Germinal center (tissue), 1 donor: ENCODE data around the gene FAM234A.
"Not testable (repeated sequence)": the region's sequence is repeated elsewhere in the genome, so short reads cannot be mapped to it uniquely, and the experiment has no call there.

Source experiments
- DNase-seq: peaks from one replicate; pipeline ENCODE4 v3.0.0; 2012; ENCODE audit warnings: mixed read lengths, low spot score

FAM234A gene

DNA sequence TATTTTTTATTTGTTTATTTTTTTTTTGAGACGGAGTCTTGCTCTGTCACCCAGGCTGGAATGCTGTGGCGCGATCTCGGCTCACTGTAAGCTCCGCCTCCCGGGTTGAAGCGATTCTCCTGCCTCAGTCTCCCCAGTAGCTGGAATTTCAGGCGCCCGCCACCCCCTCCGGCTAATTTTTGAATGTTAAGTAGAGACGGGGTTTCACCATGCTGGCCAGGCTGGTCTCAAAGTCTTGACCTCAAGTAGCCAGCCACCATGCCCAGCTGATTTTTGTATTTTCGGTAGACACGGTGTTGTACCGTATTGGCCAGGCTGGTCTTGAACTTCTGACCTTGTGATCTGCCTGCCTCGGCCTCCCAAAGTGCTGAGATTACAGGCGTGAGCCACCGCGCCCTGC is 4.3 kb upstream of the FAM234A start:
- DNase-seq: not testable (repeated sequence)

DNA sequence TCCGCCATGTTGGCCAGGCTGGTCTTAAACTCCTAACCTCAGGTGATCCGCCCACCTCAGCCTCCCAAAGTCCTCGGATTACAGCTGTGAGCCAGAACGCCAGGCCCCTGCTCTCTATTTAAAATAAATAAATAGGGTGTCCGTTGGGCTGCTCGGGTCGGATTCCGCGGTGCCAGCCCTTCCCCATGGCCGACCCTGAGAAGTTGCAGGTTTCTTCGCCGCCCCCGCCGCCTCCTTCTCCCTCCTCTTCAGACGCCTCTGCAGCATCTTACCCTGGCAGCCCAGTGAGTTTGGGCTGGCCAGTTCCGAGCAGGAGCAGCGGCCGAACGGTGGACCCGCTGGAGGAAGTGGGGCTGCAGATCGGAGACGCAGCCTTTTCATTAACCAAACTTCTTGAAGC is 3.7 kb upstream of the FAM234A start:
- no peak for DNase-seq

DNA sequence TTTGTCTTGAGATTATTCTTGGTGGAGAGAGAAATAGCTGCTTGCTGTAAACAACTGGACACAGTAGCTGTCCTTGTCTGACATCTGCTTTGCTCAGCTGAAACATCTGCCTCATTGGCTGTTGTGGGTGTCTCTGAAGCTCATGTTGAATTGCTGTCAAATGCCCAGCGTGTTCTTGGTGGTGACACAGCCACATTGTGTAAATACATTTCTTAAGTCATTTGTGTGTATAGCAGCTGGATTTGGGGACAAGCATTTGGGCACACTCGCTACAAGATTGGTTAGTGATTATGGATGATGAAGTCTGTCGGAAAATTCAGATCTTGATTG is 5.3 kb downstream of the FAM234A start:
- DNase-seq: no peak

DNA sequence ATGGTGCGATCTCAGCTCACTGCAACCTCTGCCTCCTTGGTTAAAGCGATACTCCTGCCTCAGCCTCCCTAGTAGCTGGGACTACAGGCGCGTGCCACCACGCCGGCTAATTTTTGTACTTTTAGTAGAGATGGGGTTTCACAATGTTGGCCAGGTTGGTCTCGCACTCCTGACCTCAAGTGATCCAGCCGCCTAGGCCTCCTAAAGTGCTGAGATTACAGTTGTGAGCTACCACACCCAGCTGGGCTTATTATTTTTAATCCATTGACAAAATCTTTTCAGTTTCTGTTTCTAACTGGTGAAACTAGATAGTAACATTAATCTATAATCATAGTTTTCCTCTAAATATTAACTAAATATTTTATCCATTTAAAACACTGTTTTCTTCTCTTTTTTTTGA is 5.9 kb downstream of the FAM234A start:
- DNase-seq: no peak

DNA sequence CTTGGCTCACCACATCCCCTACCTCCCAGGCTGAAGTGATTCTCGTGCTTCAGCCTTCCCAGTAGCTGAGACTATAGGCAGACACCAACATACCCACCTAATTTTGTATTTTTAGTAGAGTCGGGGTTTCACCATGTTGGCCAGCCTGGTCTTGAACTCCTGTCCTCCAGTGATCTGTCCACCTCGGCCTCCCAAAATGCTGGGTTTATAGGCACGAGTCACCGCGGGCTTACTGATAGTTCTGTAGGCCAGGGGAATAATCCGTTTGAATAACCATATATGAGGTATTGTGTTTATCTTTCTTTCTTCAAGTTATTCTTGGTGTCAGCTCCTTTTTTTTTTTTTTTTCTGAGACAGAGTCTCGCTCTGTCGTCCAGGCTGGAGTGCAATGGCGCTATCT is 7.7 kb downstream of the FAM234A start:
- no peak for DNase-seq

DNA sequence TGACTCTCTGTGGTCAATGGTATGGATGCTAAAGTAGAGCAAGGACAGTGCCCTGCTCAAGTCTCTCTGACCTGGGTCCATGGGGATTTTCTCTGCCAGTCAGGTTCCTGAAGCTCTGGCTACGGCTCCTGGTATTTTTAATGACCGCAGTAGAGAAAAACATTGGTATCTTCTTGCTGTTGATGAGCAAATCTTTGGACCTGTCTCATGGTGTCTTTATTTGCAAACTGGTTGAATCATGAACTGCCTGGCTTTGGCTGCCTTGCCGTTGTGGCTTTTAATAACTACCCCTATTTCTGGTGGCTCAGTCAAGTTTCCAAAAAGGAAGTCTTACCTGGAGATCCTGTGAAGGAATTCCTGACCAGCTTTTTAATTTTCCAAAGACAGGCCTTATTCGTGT is 8.7 kb downstream of the FAM234A start:
- no peak for DNase-seq

DNA sequence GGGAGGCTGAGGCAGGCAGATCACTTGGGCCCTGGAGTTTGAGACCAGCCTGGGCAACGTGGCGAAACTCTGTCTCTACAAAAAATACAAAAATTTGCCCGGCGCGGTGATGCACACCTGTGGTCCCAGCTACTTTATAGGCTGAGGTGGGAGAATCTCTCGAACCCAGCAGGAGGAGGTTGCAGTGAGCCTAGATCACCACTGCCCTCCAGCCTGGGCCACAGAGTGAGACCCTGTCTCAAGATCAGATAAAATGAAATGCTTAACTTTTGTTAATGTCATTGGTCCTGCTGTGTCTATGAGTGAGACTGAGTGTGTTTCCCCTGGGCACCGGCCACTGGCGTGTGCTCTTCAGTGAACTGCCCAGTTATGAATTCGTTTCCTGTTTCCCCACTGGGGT is 10.5 kb downstream of the FAM234A start:
- DNase-seq: no peak

DNA sequence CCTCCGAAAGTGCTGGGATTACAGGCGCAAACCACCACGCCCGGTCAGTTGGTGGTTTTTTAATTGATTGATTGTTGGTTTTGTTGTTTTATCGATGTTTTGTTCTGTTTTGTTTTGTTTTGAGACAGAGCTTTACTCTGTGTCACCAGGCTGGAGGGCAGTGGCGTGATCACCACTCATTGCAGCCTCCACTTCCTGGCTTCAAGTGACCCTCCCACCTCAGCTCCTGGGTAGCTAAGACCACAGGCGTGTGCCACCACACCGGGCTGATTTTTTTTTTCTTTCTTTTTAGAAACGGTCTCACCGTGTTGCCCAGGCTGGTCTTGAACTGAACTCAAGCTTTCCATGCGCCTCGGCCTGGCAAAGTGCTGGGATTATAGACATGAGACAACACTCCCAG is 12.4 kb downstream of the FAM234A start:
- DNase-seq: no peak

DNA sequence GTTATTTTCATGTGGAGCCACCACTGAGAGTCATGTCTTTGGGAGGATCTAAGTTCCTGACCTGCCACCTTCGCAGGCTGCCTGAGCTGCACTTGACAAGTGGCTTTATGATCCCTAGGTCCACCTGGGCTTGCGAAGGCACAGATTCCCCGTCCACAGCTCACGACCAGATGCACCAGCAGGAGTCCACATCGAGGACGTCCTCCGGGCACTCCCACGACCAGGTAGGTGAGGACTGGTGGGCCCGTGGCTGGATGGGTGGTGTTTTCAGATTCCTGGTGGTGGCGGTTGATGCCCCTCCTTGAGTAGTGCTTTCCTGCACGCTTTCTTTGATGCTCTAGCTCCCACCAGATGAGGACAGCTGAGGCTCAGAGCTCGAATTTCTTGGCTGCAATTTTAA is 14.8 kb downstream of the FAM234A start:
- no peak for DNase-seq

DNA sequence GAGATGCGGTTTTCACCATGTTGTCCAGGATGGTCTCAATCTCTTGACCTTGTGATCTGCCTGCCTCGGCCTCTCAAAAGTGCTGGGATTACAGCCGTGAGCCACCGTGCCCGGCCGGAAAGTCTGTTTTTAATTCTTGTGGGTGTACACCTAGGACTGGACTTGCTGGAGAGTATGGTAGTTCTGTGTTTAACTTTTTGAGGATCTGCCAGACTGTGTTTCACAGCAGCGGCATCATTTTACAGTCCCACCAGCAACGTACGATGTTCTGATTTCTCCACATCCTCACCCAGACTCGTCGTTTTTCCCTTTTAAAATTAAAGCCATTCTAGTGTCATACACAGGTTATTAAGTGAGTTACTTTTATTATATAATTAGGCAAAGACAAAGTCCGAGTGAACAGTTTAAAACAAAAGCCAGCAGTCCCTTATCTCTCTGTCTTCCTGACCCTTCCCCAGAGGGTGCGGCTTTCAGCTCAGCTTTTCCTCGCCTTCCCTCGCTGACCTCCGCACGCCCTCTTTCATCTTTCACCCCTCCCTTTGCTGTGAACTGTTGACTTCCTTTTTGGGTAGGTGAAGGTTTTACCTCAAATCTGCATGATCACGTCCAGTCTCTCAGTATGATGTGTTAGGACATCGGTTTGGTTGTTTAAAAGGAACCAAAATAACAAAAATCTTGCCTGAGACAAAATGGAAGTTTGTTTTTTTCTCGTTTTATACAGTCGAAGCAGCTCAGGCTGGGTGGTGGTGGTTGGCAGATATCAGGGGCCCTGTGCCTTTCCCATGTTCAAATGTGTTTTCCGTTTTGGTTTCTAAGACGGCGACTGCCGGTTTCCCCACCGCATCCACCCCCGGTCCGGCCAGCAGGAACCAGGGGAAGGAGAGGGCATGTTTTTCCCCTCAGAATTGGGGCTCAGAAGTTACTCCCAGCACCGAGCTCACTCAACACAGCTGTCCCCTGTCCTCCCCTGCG is 18.0 kb downstream of the FAM234A start:
- DNase-seq: peak; percentile 18

DNA sequence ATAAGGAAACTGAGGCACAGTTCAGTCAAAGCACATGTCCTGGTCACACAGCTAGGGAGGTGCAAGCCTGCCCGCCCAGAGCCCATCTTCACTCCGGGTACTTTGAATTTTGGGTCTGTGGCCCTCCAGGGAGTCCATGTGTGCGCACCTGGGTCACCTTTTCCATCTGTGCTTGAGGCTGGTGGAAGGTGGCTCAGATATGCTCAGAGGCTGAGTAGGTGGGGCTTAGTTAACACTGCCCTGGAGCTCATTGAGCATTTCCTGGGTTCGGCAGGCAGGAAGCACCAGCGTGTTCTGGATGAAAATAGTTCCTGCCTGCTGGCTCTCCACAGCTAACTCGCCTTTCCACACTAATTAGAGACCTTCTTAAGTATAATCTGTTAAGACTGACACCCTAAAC is 19.2 kb downstream of the FAM234A start:
- DNase-seq: no peak

DNA sequence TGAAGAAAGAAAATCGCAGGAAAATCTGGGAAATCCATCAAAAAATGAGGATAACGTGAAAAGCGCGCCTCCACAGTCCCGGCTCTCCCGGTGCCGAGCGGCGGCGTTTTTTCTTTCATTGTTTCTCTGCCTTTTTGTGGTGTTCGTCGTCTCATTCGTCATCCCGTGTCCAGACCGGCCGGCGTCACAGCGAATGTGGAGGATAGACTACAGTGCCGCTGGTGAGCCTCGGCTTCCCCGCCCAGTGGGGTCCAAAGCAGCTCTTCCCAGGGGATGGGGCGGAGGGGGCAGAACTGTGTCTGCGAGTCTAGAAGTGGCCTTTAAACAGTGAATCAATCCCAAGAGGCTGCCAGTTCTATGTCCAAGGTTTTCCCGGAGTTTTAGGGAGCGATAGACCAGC is 19.8 kb downstream of the FAM234A start:
- DNase-seq: no peak

DNA sequence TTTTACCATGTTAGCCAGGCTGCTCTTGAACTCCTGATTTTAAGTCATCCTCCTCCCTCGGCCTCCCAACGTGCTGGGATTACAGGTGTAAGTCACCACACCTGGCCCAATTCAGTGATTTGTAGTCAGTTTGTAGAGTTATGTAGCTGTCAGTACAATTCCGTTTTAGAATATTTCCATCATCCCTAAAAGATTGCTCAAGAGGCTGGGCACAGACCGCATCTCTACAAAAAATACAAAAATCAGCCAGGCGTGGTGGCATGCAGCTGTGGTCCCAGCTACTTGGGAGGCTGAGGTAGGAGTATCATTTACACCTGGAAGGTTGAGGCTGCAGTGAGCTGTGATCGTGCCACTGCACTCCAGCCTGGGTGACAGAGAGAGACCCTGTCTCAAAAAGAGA is 20.6 kb downstream of the FAM234A start:
- DNase-seq: no peak

DNA sequence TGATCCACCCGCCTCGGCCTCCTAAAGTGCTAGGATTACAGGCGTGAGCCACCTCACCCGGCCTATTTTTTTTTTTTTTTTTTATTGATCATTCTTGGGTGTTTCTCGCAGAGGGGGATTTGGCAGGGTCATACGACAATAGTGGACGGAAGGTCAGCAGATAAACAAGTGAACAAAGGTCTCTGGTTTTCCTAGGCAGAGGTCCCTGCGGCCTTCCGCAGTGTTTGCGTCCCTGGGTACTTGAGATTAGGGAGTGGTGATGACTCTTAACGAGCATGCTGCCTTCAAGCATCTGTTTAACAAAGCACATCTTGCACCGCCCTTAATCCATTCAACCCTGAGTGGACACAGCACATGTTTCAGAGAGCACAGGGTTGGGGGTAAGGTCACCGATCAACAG is 23.5 kb downstream of the FAM234A start:
- not testable (repeated sequence) for DNase-seq

DNA sequence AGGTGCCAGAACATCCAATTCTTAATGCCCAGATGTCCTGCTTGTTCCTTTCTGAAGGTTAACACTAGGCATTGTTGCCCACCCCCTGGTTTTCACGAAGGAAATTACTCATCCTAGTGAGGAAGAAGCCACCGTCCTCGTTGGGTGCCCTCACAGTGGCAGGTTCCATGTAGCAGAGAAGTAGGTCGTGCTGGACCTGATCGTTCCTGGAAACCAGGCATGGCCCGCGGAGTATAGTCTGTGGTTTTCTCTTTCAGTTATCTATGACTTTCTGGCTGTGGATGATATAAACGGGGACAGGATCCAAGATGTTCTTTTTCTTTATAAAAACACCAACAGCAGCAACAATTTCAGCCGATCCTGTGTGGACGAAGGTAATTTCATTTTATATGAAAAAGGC is 24.6 kb downstream of the FAM234A start:
- DNase-seq: no peak

DNA sequence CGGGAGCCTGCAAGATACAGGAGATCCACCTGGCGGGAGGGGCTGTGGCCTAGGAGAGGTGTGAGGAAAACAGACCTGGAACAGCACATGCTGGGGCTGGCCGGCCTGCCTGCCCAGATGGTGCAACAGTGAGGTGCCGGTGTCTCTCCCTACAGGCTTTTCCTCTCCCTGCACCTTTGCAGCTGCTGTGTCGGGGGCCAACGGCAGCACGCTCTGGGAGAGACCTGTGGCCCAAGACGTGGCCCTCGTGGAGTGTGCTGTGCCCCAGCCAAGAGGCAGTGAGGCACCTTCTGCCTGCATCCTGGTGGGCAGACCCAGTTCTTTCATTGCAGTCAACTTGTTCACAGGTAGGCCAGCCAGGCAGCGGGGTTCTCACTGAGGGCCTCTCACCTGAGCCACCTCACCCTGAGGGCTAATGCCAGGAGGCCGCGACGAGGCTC is 25.2 kb downstream of the FAM234A start:
- DNase-seq: no peak

DNA sequence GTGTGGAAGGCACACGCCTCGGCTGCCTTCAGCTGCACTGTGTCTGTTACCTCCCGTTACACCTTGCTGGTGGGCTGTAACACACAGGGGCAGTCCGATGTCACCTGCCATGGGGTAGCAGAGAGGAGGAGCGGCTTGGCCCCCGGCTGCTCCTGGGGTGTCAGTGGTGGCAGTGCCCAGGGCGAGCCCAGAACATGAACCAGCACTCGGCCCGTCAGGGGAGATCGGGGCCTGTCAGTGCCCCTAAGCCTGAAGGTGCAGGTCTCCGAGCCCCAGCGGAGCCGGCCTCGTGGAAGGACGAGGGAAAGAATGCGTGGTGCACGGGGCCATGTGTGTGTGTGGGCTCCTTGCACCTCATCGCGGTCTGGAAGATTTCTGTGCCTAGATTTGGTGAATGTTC is 25.7 kb downstream of the FAM234A start:
- no peak for DNase-seq

DNA sequence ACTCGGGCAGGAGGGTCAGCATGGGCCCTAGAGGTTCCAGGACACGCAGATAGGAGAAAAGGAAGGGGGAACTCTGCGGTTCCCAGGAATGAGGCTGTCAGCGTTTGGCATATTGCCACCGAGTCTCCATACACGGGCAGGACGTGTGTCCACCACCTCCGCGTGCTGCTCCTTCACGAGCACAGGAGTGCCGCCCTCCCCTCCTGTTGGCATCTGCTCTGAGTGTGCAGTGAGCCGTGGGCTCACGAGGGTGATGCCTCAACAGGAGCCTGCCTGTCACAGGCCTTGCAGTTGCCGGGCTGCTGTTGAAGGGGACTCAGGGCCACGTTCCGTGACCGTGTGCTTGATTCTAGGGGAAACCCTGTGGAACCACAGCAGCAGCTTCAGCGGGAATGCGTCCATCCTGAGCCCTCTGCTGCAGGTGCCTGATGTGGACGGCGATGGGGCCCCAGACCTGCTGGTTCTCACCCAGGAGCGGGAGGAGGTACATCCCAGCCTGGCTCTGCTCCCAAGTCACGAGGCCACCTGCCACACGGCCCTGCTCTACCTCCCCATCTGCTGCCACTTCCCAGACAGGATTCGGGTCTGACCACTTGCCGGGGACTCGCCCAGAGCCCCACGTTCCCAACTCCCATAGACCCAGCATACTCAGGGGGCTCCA is 26.5 kb downstream of the FAM234A start:
- no peak for DNase-seq

DNA sequence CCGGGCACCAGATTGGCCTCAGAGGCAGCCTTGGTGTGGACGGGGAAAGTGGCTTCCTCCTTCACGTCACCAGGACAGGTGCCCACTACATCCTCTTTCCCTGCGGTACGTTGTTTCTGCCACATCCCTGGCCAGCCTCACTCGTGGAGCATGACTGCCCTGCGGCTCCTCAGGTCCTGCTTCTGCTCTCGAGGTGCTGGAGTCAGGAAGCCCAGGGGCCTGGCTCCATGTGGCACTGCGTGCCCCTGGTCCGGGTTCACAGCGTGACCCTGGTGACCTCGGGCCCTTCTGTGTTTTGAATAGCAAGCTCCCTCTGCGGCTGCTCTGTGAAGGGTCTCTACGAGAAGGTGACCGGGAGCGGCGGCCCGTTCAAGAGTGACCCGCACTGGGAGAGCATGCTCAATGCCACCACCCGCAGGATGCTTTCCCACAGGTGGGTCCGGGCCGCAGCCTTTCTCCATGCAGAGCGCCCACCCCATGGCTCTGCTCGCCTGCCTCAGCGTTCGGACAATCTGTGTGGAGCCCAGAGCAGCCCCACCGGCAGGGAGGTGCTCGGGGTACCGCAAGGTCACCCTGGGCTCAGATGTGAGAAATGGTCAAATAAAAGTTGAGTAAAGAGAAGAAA is 27.6 kb downstream of the FAM234A start:
- DNase-seq: no peak

DNA sequence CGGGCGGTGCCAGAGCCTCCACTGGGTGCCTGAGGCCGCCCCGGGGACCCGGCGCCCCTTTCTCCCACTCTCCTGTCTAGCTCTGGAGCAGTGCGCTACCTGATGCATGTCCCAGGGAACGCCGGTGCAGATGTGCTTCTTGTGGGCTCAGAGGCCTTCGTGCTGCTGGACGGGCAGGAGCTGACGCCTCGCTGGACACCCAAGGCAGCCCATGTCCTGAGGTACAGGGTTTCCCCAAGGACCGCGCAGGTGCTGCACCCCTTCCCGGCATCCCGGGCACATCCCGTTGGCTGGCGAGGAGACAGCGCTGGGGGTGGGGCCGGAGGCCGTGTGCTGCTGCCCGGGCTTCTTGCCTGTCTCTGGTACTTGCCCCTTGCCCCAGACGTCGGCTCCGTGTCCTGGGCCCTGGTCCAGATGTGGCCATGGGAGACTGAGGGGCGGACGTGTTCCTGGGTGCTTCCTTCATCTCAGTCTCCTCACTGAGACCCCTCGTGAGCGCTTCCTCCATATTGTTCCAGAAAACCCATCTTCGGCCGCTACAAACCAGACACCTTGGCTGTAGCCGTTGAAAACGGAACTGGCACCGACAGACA is 28.7 kb downstream of the FAM234A start:
- DNase-seq: no peak

DNA sequence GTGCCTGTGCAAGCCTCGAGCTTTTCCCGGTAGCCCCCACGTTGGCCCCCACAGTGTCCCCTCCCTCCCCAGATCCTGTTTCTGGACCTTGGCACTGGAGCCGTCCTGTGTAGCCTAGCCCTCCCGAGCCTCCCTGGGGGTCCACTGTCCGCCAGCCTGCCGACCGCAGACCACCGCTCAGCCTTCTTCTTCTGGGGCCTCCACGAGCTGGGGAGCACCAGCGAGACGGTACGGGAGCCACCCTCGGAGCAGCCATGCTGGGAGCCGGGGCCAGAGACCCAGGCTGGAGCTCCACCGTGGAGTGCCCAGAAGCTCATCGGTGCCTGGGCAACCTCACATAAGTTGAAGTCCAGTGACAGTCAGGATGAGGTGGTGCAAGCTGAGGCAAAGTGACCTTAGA is 29.3 kb downstream of the FAM234A start:
- no peak for DNase-seq

DNA sequence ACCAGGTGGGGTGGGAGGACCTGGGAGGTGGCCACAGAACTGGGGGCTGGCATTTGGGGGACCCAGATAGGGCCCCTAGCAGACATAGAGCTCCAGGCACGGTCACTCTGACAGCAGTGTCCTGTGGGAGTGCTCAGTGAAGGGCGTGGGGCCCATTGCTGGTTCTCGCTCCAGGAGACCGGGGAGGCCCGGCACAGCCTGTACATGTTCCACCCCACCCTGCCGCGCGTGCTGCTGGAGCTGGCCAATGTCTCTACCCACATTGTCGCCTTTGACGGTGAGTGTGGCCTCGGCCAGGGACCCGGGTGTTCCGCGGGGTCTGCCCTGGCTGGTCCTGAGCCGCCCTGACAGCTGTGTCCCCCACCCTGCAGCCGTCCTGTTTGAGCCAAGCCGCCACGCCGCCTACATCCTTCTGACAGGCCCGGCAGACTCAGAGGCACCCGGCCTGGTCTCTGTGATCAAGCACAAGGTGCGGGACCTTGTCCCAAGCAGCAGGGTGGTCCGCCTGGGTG is 29.9 kb downstream of the FAM234A start:
- no peak for DNase-seq
